Calu3 (cell line): ENCODE measurements around the gene NCOR1. TPM values are rescaled to one million over a fixed set of nuclear protein-coding genes. Genes with fewer than 3 reads are reported as not detected.

ENCODE experiments used
- BruUV-seq: library from RNA; stranded (reverse); fragments of 400-500 nt; replicated peaks from 2 replicates; lab custom pipeline; 2021; lab: Mats Ljungman, UMichigan
- CTCF ChIA-PET: fragments of 300-600 bp; sonication (Branson Sonifier 250); formaldehyde crosslinking; loops from one replicate; lab custom pipeline; 2022; ENCODE audit warnings: antibody characterized with exemption; lab: Charles Lee
- DNase-seq: peaks from one replicate; pipeline ENCODE4 v3.0.0; 2022
- H3K27ac Mint-ChIP-seq: one replicate; pipeline ENCODE4 v1.8.0; 2022; ENCODE audit warnings: mixed read lengths; ENCODE audit not compliant: unreplicated experiment
- H3K27me3 Mint-ChIP-seq: one replicate; pipeline ENCODE4 v1.8.0; 2022; ENCODE audit warnings: mixed read lengths; ENCODE audit not compliant: unreplicated experiment
- H3K36me3 Mint-ChIP-seq: one replicate; pipeline ENCODE4 v1.8.0; 2022; ENCODE audit warnings: mild to moderate bottlenecking, moderate library complexity, mixed read lengths; ENCODE audit not compliant: insufficient read depth, unreplicated experiment
- H3K4me1 Mint-ChIP-seq: one replicate; pipeline ENCODE4 v1.8.0; 2022; ENCODE audit warnings: mild to moderate bottlenecking, low read depth, mixed read lengths; ENCODE audit not compliant: unreplicated experiment
- H3K4me3 Mint-ChIP-seq: one replicate; pipeline ENCODE4 v1.8.0; 2022; ENCODE audit warnings: mild to moderate bottlenecking, low read depth, moderate library complexity, mixed read lengths; ENCODE audit not compliant: unreplicated experiment
- H3K9me3 Mint-ChIP-seq: one replicate; pipeline ENCODE4 v1.8.0; 2022; ENCODE audit warnings: low read depth, mixed read lengths; ENCODE audit not compliant: unreplicated experiment
- intact Hi-C: fragments of 100-400 bp; cut with micrococcal nuclease; formaldehyde crosslinking; loops from one replicate; pipeline ENCODE4 v1.10.0; 2022; ENCODE audit not compliant: unreplicated experiment
- total RNA-seq: library from RNA; stranded (reverse); gene quantifications from 2 replicates; pipeline ENCODE4 v1.2.3, GENCODE V29; 2022
- TF ChIP-seq, protein P1 (sequence below): fragments of 200-600 bp; IDR thresholded peaks from one replicate; pipeline ENCODE4 v1.8.0; 2022; ENCODE audit warnings: antibody characterized with exemption; ENCODE audit not compliant: unreplicated experiment

NCOR1 gene
- total RNA-seq, 1 experiment from 2014 or later = 84.0 TPM

DNA sequence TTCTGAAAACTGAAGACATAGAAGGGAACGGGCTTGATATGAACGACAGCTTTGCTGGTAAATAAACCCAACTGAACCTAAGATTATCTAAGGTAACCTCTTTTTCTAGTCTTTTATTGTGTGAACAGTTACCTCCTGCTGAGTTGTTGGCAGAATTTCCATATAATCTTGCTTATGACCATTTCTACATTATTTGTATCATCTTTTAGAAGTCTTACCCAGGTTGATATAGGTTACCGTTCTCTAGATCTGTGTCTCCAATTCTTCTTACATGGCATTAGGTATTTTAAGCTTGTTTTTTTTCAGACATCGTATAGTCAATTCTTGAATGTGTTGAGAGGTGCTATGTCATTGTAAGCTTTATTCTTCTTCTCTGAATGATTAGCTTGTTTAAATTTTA lies 191.5 kb downstream of the NCOR1 start:
- peaks cover 33% of the 10 kb centered on the region for H3K36me3 Mint-ChIP-seq
- H3K4me3 Mint-ChIP-seq = no peak overlapping the region
- H3K27me3 Mint-ChIP-seq = no peaks in the 10 kb centered on the region
- H3K27ac Mint-ChIP-seq = no peak overlapping the region
- no TSS peak for BruUV-seq
- no peak for DNase-seq
- intact Hi-C loops = no loop called here
- CTCF ChIA-PET = no interaction called here
- TF ChIP-seq, protein P1, sequence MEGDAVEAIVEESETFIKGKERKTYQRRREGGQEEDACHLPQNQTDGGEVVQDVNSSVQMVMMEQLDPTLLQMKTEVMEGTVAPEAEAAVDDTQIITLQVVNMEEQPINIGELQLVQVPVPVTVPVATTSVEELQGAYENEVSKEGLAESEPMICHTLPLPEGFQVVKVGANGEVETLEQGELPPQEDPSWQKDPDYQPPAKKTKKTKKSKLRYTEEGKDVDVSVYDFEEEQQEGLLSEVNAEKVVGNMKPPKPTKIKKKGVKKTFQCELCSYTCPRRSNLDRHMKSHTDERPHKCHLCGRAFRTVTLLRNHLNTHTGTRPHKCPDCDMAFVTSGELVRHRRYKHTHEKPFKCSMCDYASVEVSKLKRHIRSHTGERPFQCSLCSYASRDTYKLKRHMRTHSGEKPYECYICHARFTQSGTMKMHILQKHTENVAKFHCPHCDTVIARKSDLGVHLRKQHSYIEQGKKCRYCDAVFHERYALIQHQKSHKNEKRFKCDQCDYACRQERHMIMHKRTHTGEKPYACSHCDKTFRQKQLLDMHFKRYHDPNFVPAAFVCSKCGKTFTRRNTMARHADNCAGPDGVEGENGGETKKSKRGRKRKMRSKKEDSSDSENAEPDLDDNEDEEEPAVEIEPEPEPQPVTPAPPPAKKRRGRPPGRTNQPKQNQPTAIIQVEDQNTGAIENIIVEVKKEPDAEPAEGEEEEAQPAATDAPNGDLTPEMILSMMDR = no peak
- H3K9me3 Mint-ChIP-seq = no peaks in the 10 kb centered on the region
- H3K4me1 Mint-ChIP-seq = no peaks in the 10 kb centered on the region

DNA sequence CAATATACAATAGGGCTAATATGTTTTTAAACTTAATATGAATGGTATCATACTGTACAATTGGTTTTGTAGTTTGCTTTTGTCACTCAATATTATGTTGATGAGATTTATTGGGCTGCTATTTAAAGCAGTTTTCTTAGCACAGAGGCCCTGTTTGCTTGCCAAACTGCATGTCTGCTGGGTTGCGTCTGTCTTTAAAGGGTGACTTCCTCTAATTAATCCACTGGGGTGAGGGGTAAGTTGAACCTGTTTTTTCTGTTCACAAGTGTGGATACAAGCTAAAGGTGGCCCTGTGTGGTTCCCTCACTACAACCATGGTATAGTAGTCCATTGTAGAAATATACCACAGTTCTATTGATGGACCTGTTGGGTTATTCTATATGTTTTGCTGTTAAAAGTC lies 196.0 kb downstream of the NCOR1 start:
- Mint-ChIP-seq H3K36me3 (peaks cover 28% of the 10 kb centered on the region), H3K27ac (no peak overlapping the region), H3K27me3 (no peaks in the 10 kb centered on the region), H3K4me3 (no peak overlapping the region), H3K4me1 (no peaks in the 10 kb centered on the region), H3K9me3 (no peaks in the 10 kb centered on the region)
- no peak for DNase-seq
- intact Hi-C loops = no loop called here
- CTCF ChIA-PET = no interaction called here
- TSS peak; percentile 20 for BruUV-seq
- TF ChIP-seq, protein P1 = no peak

DNA sequence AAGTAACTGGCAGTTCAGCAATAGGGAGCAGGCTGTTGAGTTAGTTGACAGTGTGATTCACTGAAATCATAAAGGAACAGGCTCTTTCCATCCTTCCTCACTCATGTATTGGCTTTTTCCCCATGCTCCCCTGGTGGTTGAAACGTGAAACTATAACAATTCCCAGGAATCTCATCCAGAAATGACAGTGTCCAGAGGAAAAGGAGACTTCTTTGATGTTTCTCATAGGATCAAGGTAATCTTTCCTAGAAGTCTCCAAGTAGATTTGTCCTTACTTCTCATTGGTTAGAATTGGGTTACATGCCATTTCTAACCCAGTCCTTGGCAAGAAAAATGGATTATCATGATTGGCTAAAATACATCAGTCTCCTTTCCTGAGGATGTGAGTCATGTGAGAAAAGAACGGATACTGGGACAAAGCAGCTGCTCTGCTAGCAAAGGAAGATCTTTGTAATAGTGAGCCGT lies 201.4 kb downstream of the NCOR1 start:
- H3K27ac Mint-ChIP-seq = no peak overlapping the region
- no peak for DNase-seq
- CTCF ChIA-PET = no interaction called here
- TF ChIP-seq, protein P1 = peak; percentile 24
- no peaks in the 10 kb centered on the region for H3K27me3 Mint-ChIP-seq
- BruUV-seq = no TSS peak
- no peak overlapping the region for H3K4me3 Mint-ChIP-seq
- intact Hi-C loops = no loop called here
- peaks cover 38% of the 10 kb centered on the region for H3K36me3 Mint-ChIP-seq
- H3K4me1 Mint-ChIP-seq = peaks cover 8% of the 10 kb centered on the region
- H3K9me3 Mint-ChIP-seq = no peaks in the 10 kb centered on the region

DNA sequence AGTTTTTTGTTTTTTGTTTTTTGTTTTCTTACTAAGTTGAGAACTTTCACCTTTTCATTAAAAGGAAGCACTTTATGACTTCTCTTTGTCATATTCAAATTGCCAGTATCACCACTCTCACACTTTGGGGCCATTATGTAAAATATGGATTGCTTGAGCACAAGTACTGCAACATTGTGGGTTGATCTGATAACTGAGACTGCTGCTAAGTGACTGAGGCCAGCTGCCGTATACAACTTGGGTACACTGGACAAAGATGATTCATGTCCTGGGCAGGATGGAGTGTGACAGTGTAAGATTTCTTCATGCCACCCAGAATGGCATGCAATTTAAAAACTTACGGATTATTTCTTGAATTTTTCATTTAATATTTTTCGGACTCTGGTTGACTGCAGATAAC lies 207.9 kb downstream of the NCOR1 start:
- Mint-ChIP-seq H3K4me1 (peaks cover 21% of the 10 kb centered on the region), H3K4me3 (no peak overlapping the region), H3K9me3 (no peaks in the 10 kb centered on the region), H3K27me3 (no peaks in the 10 kb centered on the region), H3K27ac (no peak overlapping the region), H3K36me3 (peaks cover 50% of the 10 kb centered on the region)
- CTCF ChIA-PET = no interaction called here
- no peak for DNase-seq
- TF ChIP-seq, protein P1 = no peak
- intact Hi-C loops = no loop called here
- no TSS peak for BruUV-seq
